ENCODE measurements around the gene WDR20. TPM values are rescaled to one million over a fixed set of nuclear protein-coding genes. Genes with fewer than 3 reads are reported as not detected.

The WDR20 gene
- total RNA-seq, 2 experiments from 2014 or later = 13.3 to 31.0 TPM

- Histone ChIP-seq H3K27ac (ENCODE audit: low read depth, low read length, poor library complexity, severe bottlenecking) (peak overlapping the region; percentile 21), H2AFZ (ENCODE audit: low read length) (no peak overlapping the region), H3K4me1 (ENCODE audit: insufficient read depth, low read length, poor library complexity, severe bottlenecking) (peaks cover 56% of the 10 kb centered on the region), H4K20me1 (ENCODE audit: insufficient read depth, low read length) (no peaks in the 10 kb centered on the region), H3K9me2 (ENCODE audit: insufficient read depth, low read length) (no peaks in the 10 kb centered on the region), H3K4me3 (ENCODE audit: low read depth, low read length, poor library complexity, severe bottlenecking) (no peak overlapping the region), H3K36me3 (ENCODE audit: insufficient read depth, low read length) (peaks cover 38% of the 10 kb centered on the region; the same call in 1 of the 2 replicates), H3K4me2 (ENCODE audit: low read length) (peak overlapping the region; percentile 51), H3K79me2 (ENCODE audit: insufficient read depth, low read depth, low read length) (peaks cover 6% of the 10 kb centered on the region; the same call in 1 of the 2 replicates), H3K9me3 (ENCODE audit: low read length) (no peaks in the 10 kb centered on the region)
- ChIA-PET CTCF (ENCODE audit: unreplicated experiment) (interaction anchor here (0.6 kb wide), 1 partner anchor 208 kb away, joined by 3 read pairs; no protein-coding TSS in a partner anchor), POLR2A (interaction anchor here (0.6 kb wide), 1 partner anchor 21 kb away, joined by 4 read pairs; no protein-coding TSS in a partner anchor)
- no peak for DNase-seq (ENCODE audit: low spot score)
- TF ChIP-seq CTCF (conservative IDR thresholded peaks at IDR 0.05; ENCODE audit: low read length) (no peak), EZH2phosphoT487 (IDR thresholded peaks at IDR 0.05; ENCODE audit: borderline replicate concordance, low read depth, low read length) (no peak)
- no TSS peak for BruUV-seq (replicated peaks)
- intact Hi-C loops (cut with micrococcal nuclease; ENCODE audit: unreplicated experiment) = no loop called here
Measured at GRCh38 chr14:102201353-102201738, 61.6 kb downstream of the WDR20 start.

GRCh38 chr14:102201776-102202175 is 62.1 kb downstream of the WDR20 start:
- H3K9me2 ChIP-seq (ENCODE audit: insufficient read depth, low read length) = no peaks in the 10 kb centered on the region
- H3K4me2 ChIP-seq (ENCODE audit: low read length) = peak overlapping the region; percentile 51
- POLR2A ChIA-PET = interaction anchor here (0.6 to 0.7 kb wide), 2 partner anchors 15 to 135 kb away, joined by 3 to 5 read pairs; no protein-coding TSS in a partner anchor
- no TSS peak for BruUV-seq (replicated peaks)
- H3K9me3 ChIP-seq (ENCODE audit: low read length) = no peaks in the 10 kb centered on the region
- H3K27ac ChIP-seq (ENCODE audit: low read depth, low read length, poor library complexity, severe bottlenecking) = peak overlapping the region; percentile 21
- no peaks in the 10 kb centered on the region for H4K20me1 ChIP-seq (ENCODE audit: insufficient read depth, low read length)
- H3K79me2 ChIP-seq (ENCODE audit: insufficient read depth, low read depth, low read length) = peaks cover 6% of the 10 kb centered on the region; the same call in 1 of the 2 replicates
- CTCF ChIA-PET (ENCODE audit: unreplicated experiment) = interaction anchor here (0.6 kb wide), 1 partner anchor 207 kb away, joined by 3 read pairs; no protein-coding TSS in a partner anchor
- H2AFZ ChIP-seq (ENCODE audit: low read length) = no peak overlapping the region
- peaks cover 38% of the 10 kb centered on the region; the same call in 1 of the 2 replicates for H3K36me3 ChIP-seq (ENCODE audit: insufficient read depth, low read length)
- H3K4me1 ChIP-seq (ENCODE audit: insufficient read depth, low read length, poor library complexity, severe bottlenecking) = peaks cover 60% of the 10 kb centered on the region
- DNase-seq (ENCODE audit: low spot score) = peak; percentile 10
- intact Hi-C loops (cut with micrococcal nuclease; ENCODE audit: unreplicated experiment) = no loop called here
- H3K4me3 ChIP-seq (ENCODE audit: low read depth, low read length, poor library complexity, severe bottlenecking) = no peak overlapping the region
- TF ChIP-seq EZH2phosphoT487 (IDR thresholded peaks at IDR 0.05; ENCODE audit: borderline replicate concordance, low read depth, low read length) (no peak), CTCF (conservative IDR thresholded peaks at IDR 0.05; ENCODE audit: low read length) (no peak)

- ChIA-PET POLR2A (interaction anchor here (0.6 kb wide), 1 partner anchor 63 kb away, joined by 4 read pairs; no protein-coding TSS in a partner anchor), CTCF (ENCODE audit: unreplicated experiment) (no interaction called here)
- H3K79me2 ChIP-seq (ENCODE audit: insufficient read depth, low read depth, low read length) = peaks cover 6% of the 10 kb centered on the region; the same call in 1 of the 2 replicates
- peak overlapping the region; percentile 30 for H3K4me2 ChIP-seq (ENCODE audit: low read length)
- peaks cover 32% of the 10 kb centered on the region; the same call in 1 of the 2 replicates for H3K36me3 ChIP-seq (ENCODE audit: insufficient read depth, low read length)
- TF ChIP-seq EZH2phosphoT487 (IDR thresholded peaks at IDR 0.05; ENCODE audit: borderline replicate concordance, low read depth, low read length) (no peak), CTCF (conservative IDR thresholded peaks at IDR 0.05; ENCODE audit: low read length) (no peak)
- peak; percentile 27 for DNase-seq (ENCODE audit: low spot score)
- H3K27ac ChIP-seq (ENCODE audit: low read depth, low read length, poor library complexity, severe bottlenecking) = no peak overlapping the region
- H3K4me1 ChIP-seq (ENCODE audit: insufficient read depth, low read length, poor library complexity, severe bottlenecking) = peaks cover 61% of the 10 kb centered on the region
- no peak overlapping the region for H2AFZ ChIP-seq (ENCODE audit: low read length)
- H3K9me3 ChIP-seq (ENCODE audit: low read length) = no peaks in the 10 kb centered on the region
- intact Hi-C loops (cut with micrococcal nuclease; ENCODE audit: unreplicated experiment) = no loop called here
- H4K20me1 ChIP-seq (ENCODE audit: insufficient read depth, low read length) = no peaks in the 10 kb centered on the region
- no peaks in the 10 kb centered on the region for H3K9me2 ChIP-seq (ENCODE audit: insufficient read depth, low read length)
- no TSS peak for BruUV-seq (replicated peaks)
- no peak overlapping the region for H3K4me3 ChIP-seq (ENCODE audit: low read depth, low read length, poor library complexity, severe bottlenecking)
Measured at GRCh38 chr14:102202944-102203343, 63.2 kb downstream of the WDR20 start.
